Keratinocyte (primary cell): ENCODE data around the gene FCMR.

Experiments
- EZH2 ChIP-seq: IDR thresholded peaks from one replicate; pipeline ENCODE4 v1.6.1; 2012; ENCODE audit warnings: inconsistent platforms, mild to moderate bottlenecking, low read length, moderate library complexity
- TF ChIP-seq, protein P1 (sequence below), 3 experiments: IDR thresholded peaks in 1 of 3; conservative IDR thresholded peaks in 1 of 3; optimal IDR thresholded peaks in 1 of 3; 2 replicates in 2 of 3; 3 replicates in 1 of 3; pipeline versions ENCODE3 to v1.5.1; 2011; ENCODE audit warnings: low read length in 3 of 3, mild to moderate bottlenecking in 3 of 3, moderate library complexity in 2 of 3, control low read depth in 1 of 3, inconsistent platforms in 1 of 3; ENCODE audit not compliant: insufficient read depth in 2 of 3; ENCODE audit errors: extremely low read depth in 1 of 3

DNA sequence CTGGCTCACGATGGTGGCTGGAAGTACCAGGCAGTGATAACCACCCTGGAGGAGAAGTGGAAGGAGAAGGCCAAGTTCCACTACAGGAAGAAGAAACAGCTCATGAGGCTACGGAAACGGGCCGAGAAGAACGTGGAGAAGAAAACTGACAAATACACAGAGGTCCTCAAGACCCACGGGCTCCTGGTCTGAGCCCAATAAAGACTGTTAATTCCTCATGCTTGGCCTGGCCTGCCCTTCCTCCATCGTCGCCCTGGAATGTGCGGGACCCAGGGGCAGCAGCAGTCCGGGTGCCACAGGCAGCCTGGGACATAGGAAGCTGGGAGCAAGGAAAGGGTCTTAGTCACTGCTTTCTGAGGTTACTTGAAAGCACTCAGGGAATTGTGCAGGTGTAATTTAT, 13.7 kb downstream of the FCMR start:
- TF ChIP-seq, protein P1, sequence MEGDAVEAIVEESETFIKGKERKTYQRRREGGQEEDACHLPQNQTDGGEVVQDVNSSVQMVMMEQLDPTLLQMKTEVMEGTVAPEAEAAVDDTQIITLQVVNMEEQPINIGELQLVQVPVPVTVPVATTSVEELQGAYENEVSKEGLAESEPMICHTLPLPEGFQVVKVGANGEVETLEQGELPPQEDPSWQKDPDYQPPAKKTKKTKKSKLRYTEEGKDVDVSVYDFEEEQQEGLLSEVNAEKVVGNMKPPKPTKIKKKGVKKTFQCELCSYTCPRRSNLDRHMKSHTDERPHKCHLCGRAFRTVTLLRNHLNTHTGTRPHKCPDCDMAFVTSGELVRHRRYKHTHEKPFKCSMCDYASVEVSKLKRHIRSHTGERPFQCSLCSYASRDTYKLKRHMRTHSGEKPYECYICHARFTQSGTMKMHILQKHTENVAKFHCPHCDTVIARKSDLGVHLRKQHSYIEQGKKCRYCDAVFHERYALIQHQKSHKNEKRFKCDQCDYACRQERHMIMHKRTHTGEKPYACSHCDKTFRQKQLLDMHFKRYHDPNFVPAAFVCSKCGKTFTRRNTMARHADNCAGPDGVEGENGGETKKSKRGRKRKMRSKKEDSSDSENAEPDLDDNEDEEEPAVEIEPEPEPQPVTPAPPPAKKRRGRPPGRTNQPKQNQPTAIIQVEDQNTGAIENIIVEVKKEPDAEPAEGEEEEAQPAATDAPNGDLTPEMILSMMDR (optimal IDR thresholded peaks at IDR 0.05 in 1 of 3, IDR thresholded peaks at IDR 0.05 in 1 of 3, conservative IDR thresholded peaks at IDR 0.05 in 1 of 3; ENCODE audit: extremely low read depth in 1 of 3, insufficient read depth in 2 of 3, low read length in 3 of 3): no peak
- no peak for TF ChIP-seq EZH2
